Measurements from ENCODE around the gene SYT8. TPM values are rescaled to one million over a fixed set of nuclear protein-coding genes. Genes with fewer than 3 reads are reported as not detected.

The SYT8 gene
- total RNA-seq, 1 donor: not detected

DNA sequence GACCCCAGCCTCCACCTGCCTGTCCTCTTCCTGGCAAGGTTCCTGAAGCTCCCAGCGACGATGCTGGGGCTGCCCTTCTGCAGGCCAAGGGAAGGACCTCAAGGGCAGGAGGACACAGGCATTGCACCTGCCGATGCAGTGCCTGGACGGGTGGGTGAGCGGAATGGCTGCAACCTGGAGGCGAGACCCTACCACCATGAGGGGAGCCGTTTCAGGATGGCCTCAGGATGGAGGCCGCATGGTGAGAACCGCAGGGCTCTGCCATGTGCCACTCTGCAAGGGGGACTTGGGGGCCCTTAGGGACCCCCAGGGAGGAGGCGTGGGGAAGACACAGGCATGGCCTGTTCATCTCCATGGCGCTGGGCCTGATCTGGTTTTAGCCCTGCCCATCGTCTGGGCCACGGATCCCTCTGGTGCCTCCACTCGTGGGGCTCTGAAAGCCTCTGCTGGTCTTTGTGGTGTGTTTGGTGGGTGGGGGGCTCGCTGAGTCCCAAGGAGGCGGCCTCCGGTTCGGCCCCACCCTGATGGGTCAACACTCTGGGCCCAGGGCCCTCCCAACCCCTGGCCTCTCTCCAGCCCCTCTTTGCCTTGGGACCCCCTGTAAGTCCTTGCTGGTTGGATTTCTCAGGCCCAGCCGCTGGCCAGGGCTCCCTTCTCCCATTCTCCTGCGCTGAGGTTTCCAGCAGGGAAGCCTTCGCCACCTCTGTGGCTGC is 16.8 kb downstream of the SYT8 start:
- TF ChIP-seq, protein P1, sequence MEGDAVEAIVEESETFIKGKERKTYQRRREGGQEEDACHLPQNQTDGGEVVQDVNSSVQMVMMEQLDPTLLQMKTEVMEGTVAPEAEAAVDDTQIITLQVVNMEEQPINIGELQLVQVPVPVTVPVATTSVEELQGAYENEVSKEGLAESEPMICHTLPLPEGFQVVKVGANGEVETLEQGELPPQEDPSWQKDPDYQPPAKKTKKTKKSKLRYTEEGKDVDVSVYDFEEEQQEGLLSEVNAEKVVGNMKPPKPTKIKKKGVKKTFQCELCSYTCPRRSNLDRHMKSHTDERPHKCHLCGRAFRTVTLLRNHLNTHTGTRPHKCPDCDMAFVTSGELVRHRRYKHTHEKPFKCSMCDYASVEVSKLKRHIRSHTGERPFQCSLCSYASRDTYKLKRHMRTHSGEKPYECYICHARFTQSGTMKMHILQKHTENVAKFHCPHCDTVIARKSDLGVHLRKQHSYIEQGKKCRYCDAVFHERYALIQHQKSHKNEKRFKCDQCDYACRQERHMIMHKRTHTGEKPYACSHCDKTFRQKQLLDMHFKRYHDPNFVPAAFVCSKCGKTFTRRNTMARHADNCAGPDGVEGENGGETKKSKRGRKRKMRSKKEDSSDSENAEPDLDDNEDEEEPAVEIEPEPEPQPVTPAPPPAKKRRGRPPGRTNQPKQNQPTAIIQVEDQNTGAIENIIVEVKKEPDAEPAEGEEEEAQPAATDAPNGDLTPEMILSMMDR (IDR thresholded peaks at IDR 0.05; ENCODE audit: insufficient read depth, low read depth, low read length): no peak

DNA sequence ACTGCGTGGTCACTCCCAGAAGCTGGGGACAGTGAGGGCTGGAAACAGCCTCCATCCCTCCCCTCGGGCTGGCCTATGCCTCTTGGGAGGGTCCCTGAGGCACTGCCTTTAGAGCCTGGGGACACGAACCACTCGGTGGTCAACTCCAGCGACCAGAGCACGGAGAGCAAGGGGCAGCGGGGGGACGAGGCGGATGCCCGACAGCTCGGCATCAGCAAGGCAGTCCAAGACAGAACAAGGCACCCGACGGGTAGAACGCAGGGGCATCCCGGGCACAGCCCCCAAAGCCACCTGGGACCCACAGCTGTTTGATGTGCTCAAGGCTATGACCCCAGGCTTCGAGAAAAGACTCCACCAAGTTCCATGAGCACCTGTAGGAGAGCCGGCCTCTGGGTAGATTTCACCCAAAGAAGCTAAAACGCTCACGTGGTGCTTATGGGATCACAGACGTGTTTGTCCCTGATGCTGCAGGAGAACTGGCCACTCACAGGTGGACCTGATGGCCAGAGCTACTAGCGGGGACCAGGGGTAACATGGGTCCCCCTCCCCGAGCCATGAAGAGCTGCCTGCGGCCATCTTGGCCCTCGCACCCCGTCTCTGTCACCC is 17.6 kb downstream of the SYT8 start:
- H3K4me3 ChIP-seq (ENCODE audit: low read depth, low read length): no peak overlapping the region
- TF ChIP-seq, protein P1 (IDR thresholded peaks at IDR 0.05; ENCODE audit: insufficient read depth, low read depth, low read length): no peak
- no peak for DNase-seq (ENCODE audit: low read depth)

More for the DNA sequence above, 16.8 kb downstream of the SYT8 start:
- H3K4me3 ChIP-seq (ENCODE audit: low read depth, low read length): no peak overlapping the region
- no peak for DNase-seq (ENCODE audit: low read depth)

DNA sequence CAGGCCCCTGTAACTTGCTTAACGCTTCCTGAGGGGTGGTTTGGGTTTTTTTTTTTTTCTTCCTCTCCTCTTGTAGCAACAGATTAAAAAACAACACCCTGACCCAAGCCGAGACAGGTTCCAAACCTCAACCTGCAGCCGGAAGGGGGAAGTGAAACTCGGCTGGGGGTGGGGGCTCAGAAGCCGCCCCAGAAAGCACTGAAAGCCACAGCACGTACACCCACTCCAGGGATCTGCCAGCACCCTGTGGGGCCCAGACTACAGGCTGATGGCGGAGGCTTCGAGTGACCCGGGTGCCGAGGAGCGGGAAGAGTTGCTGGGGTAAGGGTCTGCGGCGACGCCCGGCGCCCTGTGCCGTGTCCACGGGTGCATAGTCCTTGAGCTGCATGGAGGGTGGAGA is 18.1 kb downstream of the SYT8 start, which contains the start of gene LSP1:
LSP1 (plus strand) TSS at position 208 of the 400 bp plus-strand sequence; CDS start at position 269, 61 bp downstream.
- no peak for DNase-seq (ENCODE audit: low read depth)
- no peak within 1 kb of the TSS for H3K4me3 ChIP-seq (ENCODE audit: low read depth, low read length)
- TF ChIP-seq, protein P1 (IDR thresholded peaks at IDR 0.05; ENCODE audit: insufficient read depth, low read depth, low read length): no peak

DNA sequence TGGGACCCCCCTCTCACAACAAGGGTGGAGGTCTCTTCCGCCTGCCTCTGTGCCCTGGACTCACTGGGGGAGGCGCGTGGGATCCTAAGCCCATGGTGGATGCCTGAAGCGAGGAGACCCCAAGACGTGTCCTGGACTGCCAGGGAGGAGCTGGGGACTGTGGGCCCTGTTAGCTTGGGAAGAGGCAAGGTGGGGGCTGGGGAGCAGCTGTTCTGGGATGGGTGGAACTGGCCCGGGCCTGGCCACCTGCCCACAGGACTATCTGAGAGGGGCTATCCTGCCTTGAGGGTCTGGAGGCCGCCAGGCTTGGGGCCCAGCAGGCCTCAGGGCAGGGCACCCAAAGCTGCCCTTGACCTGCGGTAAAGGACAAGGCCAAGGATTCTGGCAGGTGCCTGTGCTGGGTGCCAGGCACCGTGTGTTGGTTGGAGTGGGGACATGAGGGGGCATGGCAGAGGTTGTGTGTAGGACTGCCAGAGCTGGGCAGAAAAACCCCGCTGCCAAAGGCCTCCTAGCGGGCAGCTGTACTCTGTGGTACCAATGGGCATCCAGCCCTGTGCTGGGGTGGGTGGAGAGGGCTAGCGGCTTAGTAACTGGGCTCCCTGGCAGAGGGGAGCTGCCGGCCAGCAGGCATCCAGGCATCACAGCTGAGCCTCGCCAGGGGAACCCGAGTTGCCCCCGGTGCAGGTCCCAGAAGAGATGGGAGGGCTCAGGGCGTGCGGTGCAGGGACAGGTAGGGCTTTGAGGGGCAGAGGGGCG is 18.8 kb downstream of the SYT8 start:
- TF ChIP-seq, protein P1 (IDR thresholded peaks at IDR 0.05; ENCODE audit: insufficient read depth, low read depth, low read length): no peak
- no peak for DNase-seq (ENCODE audit: low read depth)
- no peak overlapping the region for H3K4me3 ChIP-seq (ENCODE audit: low read depth, low read length)

DNA sequence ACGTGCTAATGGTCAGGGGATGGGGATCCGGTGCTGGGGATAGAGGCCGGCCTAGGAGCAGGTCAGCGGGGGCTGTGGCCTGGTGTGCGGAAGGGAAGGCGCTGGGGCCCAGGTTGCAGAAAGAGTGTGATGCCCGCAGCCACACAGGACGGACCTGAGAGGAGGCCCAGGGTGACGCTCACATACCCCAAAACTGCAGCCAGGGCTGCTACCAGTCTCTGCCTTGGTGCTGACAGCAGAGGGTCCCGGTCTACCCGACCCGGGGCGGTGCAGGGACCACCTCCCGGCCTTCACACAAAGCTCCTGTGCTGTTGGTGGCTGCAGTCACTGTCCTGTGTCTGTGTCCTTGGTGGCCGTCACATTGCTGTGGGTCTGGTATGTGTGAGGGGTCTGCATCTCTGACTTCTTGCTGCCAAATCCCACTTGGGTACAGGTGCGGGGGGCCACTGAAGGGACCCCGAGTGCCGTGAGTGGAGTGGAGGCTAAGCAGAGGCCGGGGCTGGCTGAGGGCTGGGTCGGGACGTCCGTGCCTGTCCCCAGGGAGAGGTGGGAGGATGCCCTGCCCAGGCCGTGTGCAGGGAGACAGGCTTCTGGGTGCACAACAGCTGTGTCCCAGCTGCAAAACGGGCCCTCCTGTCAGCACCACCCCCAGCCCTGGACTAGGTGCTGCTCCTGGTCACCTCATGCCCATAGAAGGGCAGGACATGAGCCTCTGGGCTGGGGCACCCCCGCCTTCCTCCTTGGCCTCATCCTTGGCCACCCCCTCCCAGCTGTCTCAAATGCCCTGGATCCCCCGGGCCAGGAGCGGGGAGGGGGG is 19.6 kb downstream of the SYT8 start:
- DNase-seq (ENCODE audit: low read depth): no peak
- no peak overlapping the region for H3K4me3 ChIP-seq (ENCODE audit: low read depth, low read length)
- TF ChIP-seq, protein P1 (IDR thresholded peaks at IDR 0.05; ENCODE audit: insufficient read depth, low read depth, low read length): no peak
